Activated CD8-positive, alpha-beta memory T cell treated with anti-CD3 and anti-CD28 coated beads, Interleukin-2, amount 50 U/mL, for 4 hours (primary cell): ENCODE measurements around the gene GMEB2.
"Not testable (repeated sequence)": the region's sequence is repeated elsewhere in the genome, so short reads cannot be mapped to it uniquely, and the experiment has no call there.

Source experiments
- DNase-seq: peaks from one replicate; pipeline ENCODE4 v3.0.0-alpha.2; 2020

Gene GMEB2, protein sequence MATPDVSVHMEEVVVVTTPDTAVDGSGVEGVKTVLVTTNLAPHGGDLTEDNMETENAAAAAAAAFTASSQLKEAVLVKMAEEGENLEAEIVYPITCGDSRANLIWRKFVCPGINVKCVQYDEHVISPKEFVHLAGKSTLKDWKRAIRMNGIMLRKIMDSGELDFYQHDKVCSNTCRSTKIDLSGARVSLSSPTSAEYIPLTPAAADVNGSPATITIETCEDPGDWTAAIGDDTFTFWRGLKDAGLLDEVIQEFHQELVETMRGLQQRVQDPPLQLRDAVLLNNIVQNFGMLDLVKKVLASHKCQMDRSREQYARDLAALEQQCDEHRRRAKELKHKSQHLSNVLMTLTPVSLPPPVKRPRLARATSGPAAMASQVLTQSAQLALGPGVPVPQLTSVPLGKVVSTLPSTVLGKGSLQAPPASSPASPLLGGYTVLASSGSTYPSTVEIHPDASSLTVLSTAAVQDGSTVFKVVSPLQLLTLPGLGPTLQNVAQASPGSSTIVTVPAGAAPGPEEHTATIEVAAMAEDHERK

GRCh38 chr20:63626424-63627128, at the start of gene GMEB2:
GMEB2 (minus strand) TSS chr20:63627101; CDS start chr20:63619397, 7,704 bp downstream.
- DNase-seq: peak; percentile 74

GRCh38 chr20:63675681-63676368, 48.9 kb upstream of the GMEB2 start:
- DNase-seq: no peak

DNA sequence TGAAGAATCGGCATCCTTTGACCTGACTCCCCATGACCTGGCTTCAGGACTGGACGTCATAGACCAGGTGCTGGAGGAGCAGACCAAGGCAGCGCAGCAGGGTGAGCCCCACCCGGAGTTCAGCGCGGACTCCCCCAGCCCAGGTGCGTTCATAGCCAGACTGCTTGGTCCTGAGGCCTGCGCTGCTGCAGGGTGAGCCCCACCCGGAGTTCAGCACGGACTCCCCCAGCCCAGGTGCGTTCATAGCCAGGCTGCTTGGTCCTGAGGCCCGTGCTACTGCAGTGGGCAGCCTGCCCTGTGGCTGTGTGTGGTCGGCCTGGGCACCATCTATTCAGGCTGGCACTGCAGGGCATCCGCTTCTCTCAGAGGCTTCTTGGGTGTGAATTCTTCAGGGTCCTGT, 47.0 kb upstream of the GMEB2 start:
- DNase-seq: no peak

GRCh38 chr20:63672666-63673065, 45.8 kb upstream of the GMEB2 start:
- DNase-seq: no peak

GRCh38 chr20:63671695-63672094, 44.8 kb upstream of the GMEB2 start:
- not testable (repeated sequence) for DNase-seq

DNA sequence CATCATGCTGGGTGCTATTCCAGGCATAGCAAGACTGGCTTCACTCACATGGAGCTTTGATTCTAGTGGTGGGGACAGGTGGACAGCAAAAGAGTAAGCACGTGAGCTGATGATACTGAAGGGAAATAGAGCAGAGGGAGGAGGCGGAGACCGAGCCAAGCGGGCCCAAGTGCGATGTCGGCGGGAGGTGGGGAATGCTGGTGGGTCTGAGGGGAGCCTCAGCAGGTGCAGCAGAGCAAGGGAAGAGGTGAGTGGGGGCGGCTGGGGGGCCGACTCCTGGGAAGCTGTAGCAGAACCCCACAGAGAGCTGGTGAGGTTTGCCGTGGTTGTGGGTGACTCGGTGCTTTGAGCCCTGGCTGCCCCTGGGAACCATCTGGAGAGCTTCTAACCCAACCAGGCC, 41.5 kb upstream of the GMEB2 start:
- DNase-seq: no peak

- DNase-seq: no peak
Measured at GRCh38 chr20:63667858-63668257, 41.0 kb upstream of the GMEB2 start.

GRCh38 chr20:63665708-63666107, 38.8 kb upstream of the GMEB2 start:
- no peak for DNase-seq

GRCh38 chr20:63664861-63665594, 38.1 kb upstream of the GMEB2 start:
- DNase-seq: no peak

GRCh38 chr20:63664143-63664851, 37.4 kb upstream of the GMEB2 start:
- DNase-seq: no peak

DNA sequence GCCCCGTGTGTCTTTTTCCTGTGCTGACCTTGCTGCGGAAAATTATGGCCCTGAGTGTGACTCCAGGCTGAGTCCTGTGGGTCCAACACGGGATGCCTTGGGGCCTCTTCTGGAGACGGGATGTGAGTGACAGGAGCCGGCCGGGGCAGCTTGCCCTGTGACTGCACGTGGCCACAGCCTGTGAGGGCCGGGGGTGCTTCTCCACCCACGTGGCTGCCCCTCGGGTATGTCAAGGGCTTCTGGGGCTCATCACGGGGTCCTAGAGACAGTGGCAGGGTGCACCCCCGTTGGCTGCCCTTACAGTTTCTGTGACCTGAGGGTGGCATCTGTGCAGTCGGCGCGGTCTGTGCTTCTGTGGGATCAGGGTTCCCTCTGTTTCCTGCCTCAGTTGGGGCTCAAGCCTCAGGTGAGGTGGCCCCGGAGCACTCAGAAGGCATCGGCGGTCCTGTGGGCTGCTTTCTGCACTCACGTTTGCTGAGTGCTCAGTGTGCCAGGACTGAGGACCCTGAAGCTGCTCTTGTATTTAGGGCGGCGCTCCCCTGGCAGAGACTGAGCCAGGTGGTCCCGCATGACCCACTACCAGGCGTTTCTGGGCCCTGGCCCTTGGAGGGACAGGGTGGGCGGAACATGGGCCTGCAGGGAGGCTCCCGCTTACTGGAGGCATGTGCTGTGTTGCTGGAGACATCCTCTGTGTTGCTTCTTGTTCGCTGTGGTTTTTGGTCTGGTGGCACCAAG, 36.6 kb upstream of the GMEB2 start:
- DNase-seq: no peak

- no peak for DNase-seq
Measured at GRCh38 chr20:63662813-63663189, 35.9 kb upstream of the GMEB2 start.

GRCh38 chr20:63661959-63662812, 35.3 kb upstream of the GMEB2 start:
- no peak for DNase-seq

- DNase-seq: no peak
Measured at GRCh38 chr20:63661108-63661507, 34.2 kb upstream of the GMEB2 start.

DNA sequence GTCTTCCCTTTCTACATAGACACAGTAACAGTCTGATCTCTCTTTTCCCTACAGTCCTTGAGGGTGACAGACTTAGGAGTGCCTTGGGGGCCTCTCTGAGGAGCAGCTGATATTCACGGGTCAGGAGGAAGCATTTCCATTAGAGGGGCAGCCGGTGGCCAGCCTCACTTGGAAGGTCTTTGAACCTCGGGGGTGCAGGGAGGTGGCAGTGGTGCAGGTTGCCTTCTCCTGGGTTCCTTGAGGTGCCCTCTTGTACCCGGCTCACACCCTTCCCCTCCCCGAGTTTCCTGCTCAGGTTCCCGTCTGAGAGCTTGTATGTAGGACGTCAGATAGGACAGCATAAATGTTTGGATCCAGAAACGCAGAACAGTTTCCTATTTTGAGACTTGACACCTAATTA, 33.7 kb upstream of the GMEB2 start:
- DNase-seq: no peak

DNA sequence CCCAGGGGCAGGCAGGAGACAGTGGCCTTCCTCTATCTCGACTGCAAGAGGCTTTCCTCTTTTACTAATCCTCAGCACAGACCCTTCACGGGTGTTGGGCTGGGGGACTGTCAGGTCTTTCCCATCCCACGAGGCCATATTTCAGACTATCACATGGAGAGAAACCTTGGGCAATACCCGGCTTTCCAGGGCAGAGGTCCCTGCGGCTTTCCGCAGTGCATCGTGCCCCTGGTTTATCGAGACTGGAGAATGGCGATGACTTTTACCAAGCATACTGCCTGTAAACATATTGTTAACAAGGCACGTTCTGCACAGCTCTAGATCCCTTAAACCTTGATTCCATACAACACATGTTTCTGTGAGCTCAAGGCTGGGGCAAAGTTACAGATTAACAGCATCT, 33.3 kb upstream of the GMEB2 start:
- DNase-seq: not testable (repeated sequence)

- DNase-seq: no peak
Measured at GRCh38 chr20:63659370-63659769, 32.5 kb upstream of the GMEB2 start.

DNA sequence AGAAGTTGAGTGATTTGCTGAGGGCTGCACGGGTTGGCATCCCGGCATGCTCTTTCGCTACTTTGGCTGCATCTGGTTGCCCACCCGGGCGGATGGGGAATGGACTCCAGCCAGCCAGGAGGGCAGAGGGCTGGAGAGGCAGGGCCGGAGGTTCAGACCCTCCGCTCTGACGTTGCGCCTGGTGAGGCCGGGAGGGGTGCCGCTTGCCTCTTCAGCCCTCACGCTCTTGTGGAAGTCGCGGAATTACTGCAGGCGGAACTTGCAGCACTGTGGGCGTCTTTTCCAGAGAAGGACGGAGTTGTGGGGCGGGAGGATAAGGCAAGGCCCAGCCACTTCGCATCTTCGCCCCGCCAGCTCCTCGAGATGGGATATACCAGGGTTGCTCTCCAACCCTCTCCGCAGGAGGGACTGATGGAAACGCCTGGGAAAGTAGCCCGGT, 31.9 kb upstream of the GMEB2 start:
- DNase-seq: no peak

GRCh38 chr20:63657937-63658748, 31.2 kb upstream of the GMEB2 start, which contains the start of gene RTEL1:
RTEL1 (plus strand) TSS chr20:63658312; CDS start chr20:63659403, 1,091 bp downstream.
- peak; percentile 86 for DNase-seq
